Astrocyte (in vitro differentiated cells and primary cell): ENCODE data around the gene ATP8B1.

Experiments used
- EZH2 ChIP-seq: IDR thresholded peaks from 2 replicates; pipeline ENCODE4 v1.6.1; 2012; ENCODE audit warnings: mild to moderate bottlenecking, low read length, inconsistent platforms; ENCODE audit not compliant: insufficient read depth
- TF ChIP-seq, protein P1 (sequence below): IDR thresholded peaks from 2 replicates; pipeline ENCODE4 v1.5.1; 2011; ENCODE audit warnings: low read depth, mild to moderate bottlenecking, inconsistent platforms, low read length, moderate library complexity; ENCODE audit not compliant: insufficient read depth

DNA sequence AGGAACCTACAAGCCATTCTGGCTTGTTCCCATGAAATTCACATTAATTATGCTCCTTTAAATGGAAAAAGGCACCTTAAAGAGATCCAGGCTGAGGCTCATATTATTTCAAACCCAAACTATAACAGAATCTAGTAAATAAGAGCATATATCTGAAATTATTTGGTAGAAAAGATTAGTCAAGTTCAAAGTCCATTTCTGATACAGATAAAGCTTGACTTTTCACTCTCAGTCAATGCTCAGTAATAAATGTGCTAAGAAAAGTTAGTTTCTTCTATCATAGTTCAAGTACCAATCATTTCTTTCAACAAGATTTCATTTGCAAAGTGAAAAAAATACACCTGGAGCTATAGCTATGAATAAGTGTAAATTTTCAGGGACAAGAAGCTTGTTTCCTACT, 119.6 kb downstream of the ATP8B1 start:
- TF ChIP-seq EZH2: no peak
- TF ChIP-seq, protein P1, sequence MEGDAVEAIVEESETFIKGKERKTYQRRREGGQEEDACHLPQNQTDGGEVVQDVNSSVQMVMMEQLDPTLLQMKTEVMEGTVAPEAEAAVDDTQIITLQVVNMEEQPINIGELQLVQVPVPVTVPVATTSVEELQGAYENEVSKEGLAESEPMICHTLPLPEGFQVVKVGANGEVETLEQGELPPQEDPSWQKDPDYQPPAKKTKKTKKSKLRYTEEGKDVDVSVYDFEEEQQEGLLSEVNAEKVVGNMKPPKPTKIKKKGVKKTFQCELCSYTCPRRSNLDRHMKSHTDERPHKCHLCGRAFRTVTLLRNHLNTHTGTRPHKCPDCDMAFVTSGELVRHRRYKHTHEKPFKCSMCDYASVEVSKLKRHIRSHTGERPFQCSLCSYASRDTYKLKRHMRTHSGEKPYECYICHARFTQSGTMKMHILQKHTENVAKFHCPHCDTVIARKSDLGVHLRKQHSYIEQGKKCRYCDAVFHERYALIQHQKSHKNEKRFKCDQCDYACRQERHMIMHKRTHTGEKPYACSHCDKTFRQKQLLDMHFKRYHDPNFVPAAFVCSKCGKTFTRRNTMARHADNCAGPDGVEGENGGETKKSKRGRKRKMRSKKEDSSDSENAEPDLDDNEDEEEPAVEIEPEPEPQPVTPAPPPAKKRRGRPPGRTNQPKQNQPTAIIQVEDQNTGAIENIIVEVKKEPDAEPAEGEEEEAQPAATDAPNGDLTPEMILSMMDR: no peak
